Lower leg skin (tissue), 3 donors: ENCODE results near the gene MPRIP.

Source experiments
- POLR2A ChIP-seq, 2 donors: fragments of 450-650 bp; IDR thresholded peaks; one replicate each; pipeline ENCODE4 v1.6.1; 2016 to 2017; ENCODE audit warnings: antibody characterized with exemption in 2 of 2, mild to moderate bottlenecking in 1 of 2, moderate library complexity in 1 of 2
- TF ChIP-seq, protein P1 (sequence below), 3 donors: fragments of 450-650 bp; IDR thresholded peaks; one replicate each; pipeline ENCODE4 v1.5.1; 2016; ENCODE audit warnings: antibody characterized with exemption in 3 of 3, mild to moderate bottlenecking in 3 of 3, moderate library complexity in 2 of 3

DNA sequence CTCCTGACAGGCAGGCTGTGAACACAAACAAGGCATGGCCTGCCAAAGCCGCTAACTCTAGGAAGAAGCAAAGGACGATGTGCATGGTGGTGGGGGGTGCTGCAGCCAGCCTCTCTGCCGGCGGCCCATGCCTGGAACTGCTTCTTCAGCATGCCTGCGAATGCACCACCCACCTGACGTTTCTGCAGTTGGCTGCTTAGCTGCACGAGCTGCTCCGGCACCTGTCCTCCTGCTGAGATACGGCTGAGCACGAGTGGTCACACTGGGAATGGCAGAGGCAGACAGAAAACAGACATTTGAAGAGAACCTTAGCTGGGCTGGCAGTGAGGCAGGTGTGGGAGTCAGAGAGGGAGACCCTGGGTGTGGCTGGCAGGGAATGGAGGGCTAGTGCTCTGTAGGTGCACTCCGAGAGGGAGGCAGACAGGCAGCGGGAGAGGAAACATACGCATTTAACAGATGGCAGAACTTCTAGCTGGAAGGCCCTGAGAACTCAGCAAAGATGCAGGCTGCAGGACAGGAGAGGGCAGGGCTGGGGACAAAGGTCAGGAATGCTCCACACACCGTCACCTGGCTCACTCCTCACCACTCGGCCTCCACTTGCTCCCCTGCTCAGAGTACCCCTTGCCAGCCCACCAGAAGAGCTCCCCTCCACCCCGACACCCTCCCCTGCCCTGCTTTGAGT lies 189.5 kb downstream of the MPRIP start:
- TF ChIP-seq, protein P1, sequence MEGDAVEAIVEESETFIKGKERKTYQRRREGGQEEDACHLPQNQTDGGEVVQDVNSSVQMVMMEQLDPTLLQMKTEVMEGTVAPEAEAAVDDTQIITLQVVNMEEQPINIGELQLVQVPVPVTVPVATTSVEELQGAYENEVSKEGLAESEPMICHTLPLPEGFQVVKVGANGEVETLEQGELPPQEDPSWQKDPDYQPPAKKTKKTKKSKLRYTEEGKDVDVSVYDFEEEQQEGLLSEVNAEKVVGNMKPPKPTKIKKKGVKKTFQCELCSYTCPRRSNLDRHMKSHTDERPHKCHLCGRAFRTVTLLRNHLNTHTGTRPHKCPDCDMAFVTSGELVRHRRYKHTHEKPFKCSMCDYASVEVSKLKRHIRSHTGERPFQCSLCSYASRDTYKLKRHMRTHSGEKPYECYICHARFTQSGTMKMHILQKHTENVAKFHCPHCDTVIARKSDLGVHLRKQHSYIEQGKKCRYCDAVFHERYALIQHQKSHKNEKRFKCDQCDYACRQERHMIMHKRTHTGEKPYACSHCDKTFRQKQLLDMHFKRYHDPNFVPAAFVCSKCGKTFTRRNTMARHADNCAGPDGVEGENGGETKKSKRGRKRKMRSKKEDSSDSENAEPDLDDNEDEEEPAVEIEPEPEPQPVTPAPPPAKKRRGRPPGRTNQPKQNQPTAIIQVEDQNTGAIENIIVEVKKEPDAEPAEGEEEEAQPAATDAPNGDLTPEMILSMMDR (IDR thresholded peaks at IDR 0.05), result no peak
- no peak for TF ChIP-seq POLR2A (IDR thresholded peaks at IDR 0.05)
